Glomerular endothelial cell (primary cell): ENCODE results near the gene CCSER1. TPM values are rescaled to one million over a fixed set of nuclear protein-coding genes. Genes with fewer than 3 reads are reported as not detected.
"Not testable (repeated sequence)": the region's sequence is repeated elsewhere in the genome, so short reads cannot be mapped to it uniquely, and the experiment has no call there.

Experiments used
- DNase-seq: peaks from one replicate; pipeline ENCODE4 v3.0.0-alpha.2; 2011; ENCODE audit warnings: low read depth, low spot score; ENCODE audit errors: extremely low read depth
- total RNA-seq: library from RNA; depleted of rRNA; stranded (reverse); fragments of >200 nt; gene quantifications from 2 replicates; pipeline ENCODE4 v1.2.3, GENCODE V29; 2015

Gene CCSER1
- total RNA-seq, 1 donor from 2014 or later = 0.35 TPM

- no peak for DNase-seq
Measured at GRCh38 chr4:91226867-91227266, 1099.7 kb downstream of the CCSER1 start.

- DNase-seq = no peak
Measured at GRCh38 chr4:91228659-91229058, 1101.5 kb downstream of the CCSER1 start.

- no peak for DNase-seq
Measured at GRCh38 chr4:91233164-91233563, 1106.0 kb downstream of the CCSER1 start.

GRCh38 chr4:91243132-91243531 is 1115.9 kb downstream of the CCSER1 start:
- no peak for DNase-seq

- DNase-seq = no peak
Measured at GRCh38 chr4:91256043-91256442, 1128.8 kb downstream of the CCSER1 start.

GRCh38 chr4:91256751-91257150 is 1129.6 kb downstream of the CCSER1 start:
- DNase-seq = no peak

- no peak for DNase-seq
Measured at GRCh38 chr4:91257721-91258120, 1130.5 kb downstream of the CCSER1 start.

GRCh38 chr4:91258326-91258725 is 1131.1 kb downstream of the CCSER1 start:
- DNase-seq = no peak

GRCh38 chr4:91267543-91267942 is 1140.3 kb downstream of the CCSER1 start:
- DNase-seq = no peak

- DNase-seq = not testable (repeated sequence)
Measured at GRCh38 chr4:91268481-91268880, 1141.3 kb downstream of the CCSER1 start.

- DNase-seq = no peak
Measured at GRCh38 chr4:91268913-91269312, 1141.7 kb downstream of the CCSER1 start.

GRCh38 chr4:91279899-91280298 is 1152.7 kb downstream of the CCSER1 start:
- DNase-seq = no peak

GRCh38 chr4:91280551-91281290 is 1153.5 kb downstream of the CCSER1 start:
- DNase-seq = no peak

- DNase-seq = no peak
Measured at GRCh38 chr4:91282217-91282616, 1155.0 kb downstream of the CCSER1 start.

GRCh38 chr4:91283726-91284230 is 1156.6 kb downstream of the CCSER1 start:
- DNase-seq = no peak

- DNase-seq = no peak
Measured at GRCh38 chr4:91284480-91284879, 1157.3 kb downstream of the CCSER1 start.

- no peak for DNase-seq
Measured at GRCh38 chr4:91285487-91285886, 1158.3 kb downstream of the CCSER1 start.

- DNase-seq = no peak
Measured at GRCh38 chr4:91288702-91289311, 1161.6 kb downstream of the CCSER1 start.

- no peak for DNase-seq
Measured at GRCh38 chr4:91298156-91298700, 1171.0 kb downstream of the CCSER1 start.

- DNase-seq = no peak
Measured at GRCh38 chr4:91298824-91299223, 1171.6 kb downstream of the CCSER1 start.

GRCh38 chr4:91302120-91302519 is 1174.9 kb downstream of the CCSER1 start:
- no peak for DNase-seq

- no peak for DNase-seq
Measured at GRCh38 chr4:91304292-91304691, 1177.1 kb downstream of the CCSER1 start.
